ENCODE data around the gene OBSL1. TPM values are rescaled to one million over a fixed set of nuclear protein-coding genes. Genes with fewer than 3 reads are reported as not detected.

The OBSL1 gene
- total RNA-seq, 1 donor from 2014 or later = 0.59 TPM

DNA sequence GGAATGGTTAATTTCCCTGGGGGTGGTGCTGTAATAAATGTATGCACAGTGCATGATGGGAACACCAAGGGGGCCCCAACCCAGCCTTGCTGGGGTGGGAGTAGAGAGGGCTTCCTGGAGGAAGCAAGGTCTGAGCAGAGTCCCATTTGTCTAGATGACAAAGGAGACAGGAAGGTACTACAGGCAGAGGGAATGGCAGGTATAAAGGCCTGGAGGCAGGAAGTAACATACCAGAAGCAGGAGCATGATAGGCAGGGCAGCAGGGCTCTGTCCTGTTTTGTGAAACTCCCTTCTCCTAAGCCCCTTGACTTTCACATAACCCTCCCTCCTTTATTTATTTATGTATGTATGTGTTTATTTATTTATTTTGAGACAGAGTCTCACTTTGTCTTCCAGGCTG, 68.7 kb downstream of the OBSL1 start:
- H3K4me3 Mint-ChIP-seq (ENCODE audit: low read depth) = no peak overlapping the region
- DNase-seq (ENCODE audit: low spot score) = no peak
- intact Hi-C loops (cut with micrococcal nuclease) = no loop called here
- peaks cover 28% of the 10 kb centered on the region for H3K36me3 Mint-ChIP-seq (ENCODE audit: low read depth)
- peaks cover 6% of the 10 kb centered on the region for H3K27me3 Mint-ChIP-seq (ENCODE audit: low read depth)
- H3K4me1 Mint-ChIP-seq (ENCODE audit: low read depth) = peaks cover 27% of the 10 kb centered on the region
- no peak overlapping the region for H3K27ac Mint-ChIP-seq
- H3K9me3 Mint-ChIP-seq = no peaks in the 10 kb centered on the region

DNA sequence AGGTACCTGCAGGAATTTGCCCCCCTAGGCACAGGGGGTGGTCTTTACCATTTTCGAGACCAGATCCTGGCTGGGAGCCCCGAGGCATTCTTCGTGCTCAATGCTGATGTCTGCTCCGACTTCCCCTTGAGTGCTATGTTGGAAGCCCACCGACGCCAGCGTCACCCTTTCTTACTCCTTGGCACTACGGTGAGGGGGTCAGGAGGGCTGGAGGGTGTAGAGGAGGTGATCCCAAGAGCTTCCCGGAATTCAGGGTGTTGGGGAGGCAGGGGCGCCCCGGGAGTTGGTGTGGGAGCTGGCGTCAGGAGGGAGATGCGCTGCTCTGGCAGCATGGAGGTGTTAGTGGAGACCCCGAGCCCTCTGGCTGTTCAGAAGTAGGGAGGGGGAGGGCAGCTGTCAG, 69.5 kb downstream of the OBSL1 start:
- Mint-ChIP-seq H3K4me3 (ENCODE audit: low read depth) (no peak overlapping the region), H3K27me3 (ENCODE audit: low read depth) (peaks cover 12% of the 10 kb centered on the region), H3K36me3 (ENCODE audit: low read depth) (peaks cover 28% of the 10 kb centered on the region), H3K9me3 (no peaks in the 10 kb centered on the region), H3K27ac (no peak overlapping the region), H3K4me1 (ENCODE audit: low read depth) (peaks cover 27% of the 10 kb centered on the region)
- DNase-seq (ENCODE audit: low spot score) = no peak
- intact Hi-C loops (cut with micrococcal nuclease) = no loop called here

Other genes starting within 250 kb of the OBSL1 start
- not detected in 2 replicates for gene RESP18, start 238.8 kb downstream of the OBSL1 start, total RNA-seq
- 117 and 120 TPM in 2 replicates for gene DNPEP, start 183.6 kb downstream of the OBSL1 start, total RNA-seq
- not detected in 2 replicates for gene DES, start 153.2 kb downstream of the OBSL1 start, total RNA-seq
- gene SPEG, start 136.7 kb downstream of the OBSL1 start, total RNA-seq = not detected in 2 replicates
- gene GMPPA, start 72.6 kb downstream of the OBSL1 start, total RNA-seq = 52.0 and 52.9 TPM in 2 replicates
- gene ASIC4, start 57.1 kb downstream of the OBSL1 start, total RNA-seq = not detected in 2 replicates
- 40.2 and 41.9 TPM in 2 replicates for gene CHPF, start 27.7 kb downstream of the OBSL1 start, total RNA-seq
- 3.8 and 4.9 TPM in 2 replicates for gene TMEM198, start 27.5 kb downstream of the OBSL1 start, total RNA-seq
- not detected in 2 replicates for gene INHA, start 771 bp upstream of the OBSL1 start, total RNA-seq
- gene STK11IP, start 26.3 kb upstream of the OBSL1 start, total RNA-seq = 32.5 and 38.1 TPM in 2 replicates
- gene SLC4A3, start 56.1 kb upstream of the OBSL1 start, total RNA-seq = 0.07 and 0.14 TPM in 2 replicates

Measured in activated T-helper 2 cell treated with anti-CD3 and anti-CD28 coated beads, Interferon-gamma antibody, Interleukin-2, Interleukin-4, amounts not matched to agents 10 μg/mL and 5 μg/mL and 100 μg/mL, durations not matched to agents 14 hours and 24 hours and 36 hours (primary cell).